PC-9 (cell line): ENCODE measurements around the gene RAET1L. TPM values are rescaled to one million over a fixed set of nuclear protein-coding genes. Genes with fewer than 3 reads are reported as not detected.

Experiments
- BruUV-seq: library from RNA; stranded (reverse); fragments of 400-500 nt; replicated peaks from 2 replicates; lab custom pipeline; 2021; lab: Mats Ljungman, UMichigan
- CTCF ChIA-PET: fragments of 300-600 bp; sonication (Branson Sonifier 250); formaldehyde crosslinking; loops from one replicate; lab custom pipeline; 2022; ENCODE audit warnings: antibody characterized with exemption; lab: Charles Lee
- POLR2A ChIA-PET: fragments of 300-600 bp; sonication (Branson Sonifier 250); formaldehyde crosslinking; loops from one replicate; lab custom pipeline; 2022; ENCODE audit warnings: antibody characterized with exemption; ENCODE audit not compliant: unreplicated experiment; lab: Charles Lee
- DNase-seq, 2 experiments: peaks; one replicate each; pipeline versions ENCODE4 v3.0.0 to v3.0.0-alpha.2; 2015 to 2022; ENCODE audit warnings: mixed read lengths in 1 of 2
- H2AFZ ChIP-seq: fragments of 200-600 bp; sonication (generic); 2 replicates; pipeline ENCODE4 v1.8.1; 2017; ENCODE audit warnings: antibody characterized with exemption
- H3F3A ChIP-seq: fragments of 200-600 bp; sonication (generic); 2 replicates; pipeline ENCODE4 v1.8.1; 2017; ENCODE audit warnings: antibody characterized with exemption, mild to moderate bottlenecking, low read depth; ENCODE audit not compliant: insufficient read depth
- H3K27ac ChIP-seq: fragments of 200-600 bp; sonication (generic); 2 replicates; pipeline ENCODE4 v1.6.1; 2016; ENCODE audit warnings: mixed run types
- H3K27me3 ChIP-seq: fragments of 200-600 bp; sonication (generic); 2 replicates; pipeline ENCODE4 v1.6.1; 2016; ENCODE audit warnings: low read depth, mixed run types; ENCODE audit not compliant: insufficient read depth
- H3K36me3 ChIP-seq: fragments of 200-600 bp; sonication (generic); 2 replicates; pipeline ENCODE4 v1.6.1; 2016; ENCODE audit warnings: low read depth, mixed run types
- H3K4me1 ChIP-seq: fragments of 200-600 bp; sonication (generic); replicated peaks from 2 replicates; pipeline ENCODE4 v1.6.1; 2016; ENCODE audit warnings: mixed run types; ENCODE audit not compliant: insufficient read depth
- H3K4me2 ChIP-seq: fragments of 200-600 bp; sonication (generic); 2 replicates; pipeline ENCODE4 v1.6.1; 2017; ENCODE audit warnings: mixed run types
- H3K4me3 ChIP-seq: fragments of 200-600 bp; sonication (generic); 2 replicates; pipeline ENCODE4 v1.6.1; 2016; ENCODE audit warnings: mixed run types
- H3K79me2 ChIP-seq: fragments of 200-600 bp; sonication (generic); 2 replicates; pipeline ENCODE4 v1.6.1; 2017; ENCODE audit warnings: low read depth, mixed run types
- H3K9me2 ChIP-seq: fragments of 200-600 bp; sonication (generic); 2 replicates; pipeline ENCODE4 v1.8.1; 2017; ENCODE audit warnings: mild to moderate bottlenecking; ENCODE audit not compliant: insufficient read depth
- H3K9me3 ChIP-seq: fragments of 200-600 bp; sonication (generic); 2 replicates; pipeline ENCODE4 v1.8.1; 2016; ENCODE audit warnings: low read depth; ENCODE audit not compliant: insufficient read depth
- H4K20me1 ChIP-seq: fragments of 200-600 bp; sonication (generic); 2 replicates; pipeline ENCODE4 v1.8.1; 2017; ENCODE audit not compliant: insufficient read depth
- EZH2 ChIP-seq: fragments of 200-600 bp; sonication (generic); IDR thresholded peaks from 2 replicates; pipeline ENCODE4 v1.8.0; 2017; ENCODE audit warnings: antibody characterized with exemption, low read depth
- intact Hi-C: fragments of 100-400 bp; cut with micrococcal nuclease; formaldehyde crosslinking; loops from one replicate; pipeline ENCODE4 v1.10.0; 2022; ENCODE audit not compliant: unreplicated experiment
- total RNA-seq: library from RNA; stranded (reverse); gene quantifications from 2 replicates; pipeline ENCODE4 v1.2.3, GENCODE V29; 2021
- TF ChIP-seq, protein P1 (sequence below): fragments of 200-600 bp; sonication (generic); conservative IDR thresholded peaks from 2 replicates; pipeline ENCODE4 v1.6.1; 2017; ENCODE audit warnings: mixed run types, antibody characterized with exemption, mild to moderate bottlenecking, moderate library complexity

Gene RAET1L
- total RNA-seq, 1 experiment from 2014 or later = 1.2 TPM

DNA sequence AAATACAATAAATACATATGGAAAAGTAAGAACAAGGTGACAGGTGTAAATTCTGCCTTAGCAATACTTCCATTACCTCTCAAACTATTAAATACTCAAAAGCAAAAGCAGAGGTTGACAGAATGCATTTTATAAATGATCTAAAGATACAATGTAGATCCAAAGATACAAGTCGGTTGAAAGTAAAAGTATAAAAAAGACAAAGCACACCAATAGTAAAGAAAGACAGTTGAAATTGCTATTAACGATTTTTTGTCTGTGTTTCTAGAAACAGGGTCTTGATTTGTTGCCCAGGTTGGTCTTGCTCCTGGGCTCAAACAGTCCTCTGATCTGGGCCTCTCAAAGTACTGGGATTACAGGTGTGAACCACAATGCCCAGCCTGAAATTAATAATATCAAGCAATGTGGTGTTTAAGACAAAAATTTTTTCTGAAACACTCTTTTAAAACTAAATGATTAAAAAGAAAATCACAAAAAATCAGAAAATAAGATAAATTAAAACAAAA is 37.7 kb downstream of the RAET1L start:
- no peaks in the 10 kb centered on the region for H3K79me2 ChIP-seq
- TF ChIP-seq EZH2 = no peak
- TF ChIP-seq, protein P1, sequence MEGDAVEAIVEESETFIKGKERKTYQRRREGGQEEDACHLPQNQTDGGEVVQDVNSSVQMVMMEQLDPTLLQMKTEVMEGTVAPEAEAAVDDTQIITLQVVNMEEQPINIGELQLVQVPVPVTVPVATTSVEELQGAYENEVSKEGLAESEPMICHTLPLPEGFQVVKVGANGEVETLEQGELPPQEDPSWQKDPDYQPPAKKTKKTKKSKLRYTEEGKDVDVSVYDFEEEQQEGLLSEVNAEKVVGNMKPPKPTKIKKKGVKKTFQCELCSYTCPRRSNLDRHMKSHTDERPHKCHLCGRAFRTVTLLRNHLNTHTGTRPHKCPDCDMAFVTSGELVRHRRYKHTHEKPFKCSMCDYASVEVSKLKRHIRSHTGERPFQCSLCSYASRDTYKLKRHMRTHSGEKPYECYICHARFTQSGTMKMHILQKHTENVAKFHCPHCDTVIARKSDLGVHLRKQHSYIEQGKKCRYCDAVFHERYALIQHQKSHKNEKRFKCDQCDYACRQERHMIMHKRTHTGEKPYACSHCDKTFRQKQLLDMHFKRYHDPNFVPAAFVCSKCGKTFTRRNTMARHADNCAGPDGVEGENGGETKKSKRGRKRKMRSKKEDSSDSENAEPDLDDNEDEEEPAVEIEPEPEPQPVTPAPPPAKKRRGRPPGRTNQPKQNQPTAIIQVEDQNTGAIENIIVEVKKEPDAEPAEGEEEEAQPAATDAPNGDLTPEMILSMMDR = no peak
- no peak for DNase-seq
- no peaks in the 10 kb centered on the region for H3K36me3 ChIP-seq
- peaks cover 52% of the 10 kb centered on the region for H3K27me3 ChIP-seq
- ChIA-PET POLR2A (no interaction called here), CTCF (no interaction called here)
- H3K4me2 ChIP-seq = no peak overlapping the region
- no peaks in the 10 kb centered on the region for H3F3A ChIP-seq
- H3K9me3 ChIP-seq = no peaks in the 10 kb centered on the region
- H3K9me2 ChIP-seq = no peaks in the 10 kb centered on the region
- no TSS peak for BruUV-seq
- no peak overlapping the region for H2AFZ ChIP-seq
- no peaks in the 10 kb centered on the region for H3K4me1 ChIP-seq
- no peak overlapping the region for H3K4me3 ChIP-seq
- no peaks in the 10 kb centered on the region for H4K20me1 ChIP-seq
- intact Hi-C loops = no loop called here
- no peak overlapping the region for H3K27ac ChIP-seq

DNA sequence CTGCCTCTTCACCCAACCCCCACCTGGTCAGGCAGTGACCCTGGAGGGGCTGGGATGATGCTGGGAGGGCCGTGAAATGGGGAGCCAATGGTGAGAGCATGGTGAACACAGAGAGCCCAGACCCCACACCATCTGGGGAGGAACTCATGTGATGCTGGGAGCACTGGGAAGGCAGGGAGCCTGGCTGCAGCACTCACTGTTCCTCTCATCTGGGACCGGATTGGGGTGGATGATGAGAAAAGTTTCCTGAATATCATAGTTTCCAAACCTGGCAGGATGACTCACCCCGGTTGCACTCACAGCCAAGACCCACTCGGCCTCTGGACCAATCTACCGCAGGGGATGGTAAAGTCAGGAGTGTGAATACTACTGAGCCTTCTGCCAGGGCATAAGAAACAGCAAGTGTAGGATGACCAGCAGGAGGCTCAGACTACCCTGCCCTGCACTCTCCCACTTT is 39.8 kb downstream of the RAET1L start:
- ChIA-PET CTCF (no interaction called here), POLR2A (no interaction called here)
- intact Hi-C loops = no loop called here
- H3K36me3 ChIP-seq = no peaks in the 10 kb centered on the region
- no peak overlapping the region for H3K4me3 ChIP-seq
- H3K4me1 ChIP-seq = peaks cover 5% of the 10 kb centered on the region; the same call in 1 of the 2 replicates
- H2AFZ ChIP-seq = no peak overlapping the region
- no peaks in the 10 kb centered on the region for H3K9me2 ChIP-seq
- DNase-seq = no peak
- peaks cover 38% of the 10 kb centered on the region for H3K27me3 ChIP-seq
- no peaks in the 10 kb centered on the region for H3K9me3 ChIP-seq
- BruUV-seq = no TSS peak
- TF ChIP-seq EZH2 = no peak
- no peak overlapping the region for H3K27ac ChIP-seq
- H4K20me1 ChIP-seq = no peaks in the 10 kb centered on the region
- no peaks in the 10 kb centered on the region for H3F3A ChIP-seq
- H3K4me2 ChIP-seq = no peak overlapping the region
- no peaks in the 10 kb centered on the region for H3K79me2 ChIP-seq

DNA sequence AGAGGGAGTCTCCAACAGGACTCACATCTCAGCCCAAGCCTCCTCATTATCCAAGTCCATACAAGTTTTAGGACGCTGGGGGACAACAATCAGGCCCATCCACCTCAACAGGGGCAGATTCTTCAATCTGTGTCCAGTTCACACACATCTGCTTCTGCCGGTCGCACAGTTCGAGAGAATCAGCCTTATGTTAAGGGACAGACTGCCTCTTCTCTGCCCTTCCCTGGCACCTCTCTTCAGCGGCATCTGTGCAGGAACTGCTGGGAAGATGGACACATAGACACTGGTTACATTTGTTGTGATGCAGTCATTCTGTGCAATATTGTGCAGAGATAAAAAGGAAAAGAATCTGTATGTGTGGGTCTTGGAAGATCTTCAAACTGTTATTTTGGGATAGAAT is 40.6 kb downstream of the RAET1L start:
- no TSS peak for BruUV-seq
- DNase-seq = no peak
- no peaks in the 10 kb centered on the region for H3F3A ChIP-seq
- H3K9me2 ChIP-seq = no peaks in the 10 kb centered on the region
- no peak overlapping the region for H3K4me2 ChIP-seq
- no peaks in the 10 kb centered on the region for H3K9me3 ChIP-seq
- no peak overlapping the region for H2AFZ ChIP-seq
- no peak for TF ChIP-seq EZH2
- TF ChIP-seq, protein P1 = no peak
- H3K27ac ChIP-seq = no peak overlapping the region
- CTCF ChIA-PET = no interaction called here
- intact Hi-C loops = no loop called here
- H4K20me1 ChIP-seq = no peaks in the 10 kb centered on the region
- POLR2A ChIA-PET = no interaction called here
- no peaks in the 10 kb centered on the region for H3K36me3 ChIP-seq
- H3K79me2 ChIP-seq = no peaks in the 10 kb centered on the region
- no peak overlapping the region for H3K4me3 ChIP-seq
- peaks cover 38% of the 10 kb centered on the region for H3K27me3 ChIP-seq
- peaks cover 5% of the 10 kb centered on the region; the same call in 1 of the 2 replicates for H3K4me1 ChIP-seq

DNA sequence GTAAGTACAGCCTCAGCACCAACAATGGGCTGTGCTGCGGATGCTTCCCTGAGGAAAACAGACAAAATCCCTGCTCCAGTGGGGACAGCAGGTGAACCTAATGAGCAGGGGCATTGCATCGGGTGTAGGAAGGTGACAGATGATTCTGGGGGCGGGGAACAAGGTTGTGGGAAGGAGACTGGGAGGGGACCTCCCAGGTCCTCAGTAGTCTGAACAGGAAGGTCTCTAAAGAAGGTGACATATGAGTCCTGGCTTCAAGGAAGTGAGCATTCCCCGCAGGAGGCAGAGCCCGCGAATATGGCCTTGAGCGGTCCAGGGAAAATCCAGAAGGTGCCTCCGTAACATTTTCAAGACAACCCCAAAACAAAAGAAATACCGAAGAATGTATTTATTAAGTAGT is 42.2 kb downstream of the RAET1L start:
- H3K36me3 ChIP-seq = no peaks in the 10 kb centered on the region
- H3K4me2 ChIP-seq = no peak overlapping the region
- peaks cover 24% of the 10 kb centered on the region for H3K27me3 ChIP-seq
- TF ChIP-seq, protein P1 = no peak
- TF ChIP-seq EZH2 = no peak
- no TSS peak for BruUV-seq
- H3K4me3 ChIP-seq = no peak overlapping the region
- no peaks in the 10 kb centered on the region for H3K79me2 ChIP-seq
- no peaks in the 10 kb centered on the region for H3F3A ChIP-seq
- ChIA-PET CTCF (no interaction called here), POLR2A (no interaction called here)
- DNase-seq = no peak
- no peak overlapping the region for H2AFZ ChIP-seq
- peaks cover 5% of the 10 kb centered on the region; the same call in 1 of the 2 replicates for H3K4me1 ChIP-seq
- H4K20me1 ChIP-seq = no peaks in the 10 kb centered on the region
- intact Hi-C loops = no loop called here
- H3K9me3 ChIP-seq = no peaks in the 10 kb centered on the region
- H3K9me2 ChIP-seq = no peaks in the 10 kb centered on the region
- no peak overlapping the region for H3K27ac ChIP-seq
